HTERT RPE-1 (cell line): ENCODE data around the gene OR2G6.
"Not testable (repeated sequence)": the region's sequence is repeated elsewhere in the genome, so short reads cannot be mapped to it uniquely, and the experiment has no call there.

Experiments
- in situ Hi-C: fragments of 300-500 bp; cut with MboI; formaldehyde crosslinking; loops from 4 replicates; pipeline ENCODE4 v1.14.3; 2020; ENCODE audit warnings: low sequenced_read_pairs

Gene OR2G6

DNA sequence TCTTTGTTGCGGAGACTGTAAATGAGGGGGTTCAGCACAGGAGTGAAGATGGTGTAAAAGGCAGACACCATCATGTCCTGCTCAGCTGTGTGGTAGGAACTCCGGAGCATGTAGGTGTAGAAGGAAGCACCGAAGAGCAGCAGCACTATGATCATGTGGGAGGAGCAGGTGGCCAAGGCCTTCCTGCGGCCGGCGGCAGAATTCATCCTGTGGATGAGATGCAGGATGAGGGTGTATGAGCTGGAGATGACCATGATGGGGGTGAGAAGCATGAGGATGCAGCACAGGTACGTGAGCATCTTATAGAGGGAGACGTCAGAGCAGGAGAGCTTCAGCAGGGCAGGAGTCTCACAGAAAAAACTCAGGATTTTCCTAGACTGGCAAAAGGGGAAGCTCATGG lies 66.0 kb downstream of the OR2G6 start:
- in situ Hi-C loops, result not testable (repeated sequence)

DNA sequence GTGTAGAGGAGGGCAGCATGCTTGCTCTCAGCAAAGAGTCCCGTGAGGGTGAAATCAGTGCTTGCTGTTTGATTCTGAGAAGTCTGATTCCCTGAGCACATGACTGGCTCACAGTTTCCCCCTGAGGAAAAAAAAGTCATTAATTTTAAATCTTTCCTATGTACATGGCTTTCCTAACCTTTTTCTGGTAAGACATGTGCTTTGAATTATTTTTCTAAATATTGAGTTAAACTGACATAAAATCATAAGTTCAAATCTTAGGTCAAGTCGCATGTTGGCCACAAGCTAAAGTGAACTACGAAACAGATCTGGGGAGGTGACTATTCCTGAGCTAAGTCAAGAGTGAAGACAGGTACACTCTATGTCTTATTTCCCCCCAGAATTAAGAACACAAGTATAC lies 66.8 kb downstream of the OR2G6 start, which contains the start of gene OR2T34:
Gene OR2T34 (minus strand): TSS at position 101 of the 400 bp plus-strand sequence. CDS start 0 bp downstream, at position 101.
- in situ Hi-C loops, result not testable (repeated sequence)

DNA sequence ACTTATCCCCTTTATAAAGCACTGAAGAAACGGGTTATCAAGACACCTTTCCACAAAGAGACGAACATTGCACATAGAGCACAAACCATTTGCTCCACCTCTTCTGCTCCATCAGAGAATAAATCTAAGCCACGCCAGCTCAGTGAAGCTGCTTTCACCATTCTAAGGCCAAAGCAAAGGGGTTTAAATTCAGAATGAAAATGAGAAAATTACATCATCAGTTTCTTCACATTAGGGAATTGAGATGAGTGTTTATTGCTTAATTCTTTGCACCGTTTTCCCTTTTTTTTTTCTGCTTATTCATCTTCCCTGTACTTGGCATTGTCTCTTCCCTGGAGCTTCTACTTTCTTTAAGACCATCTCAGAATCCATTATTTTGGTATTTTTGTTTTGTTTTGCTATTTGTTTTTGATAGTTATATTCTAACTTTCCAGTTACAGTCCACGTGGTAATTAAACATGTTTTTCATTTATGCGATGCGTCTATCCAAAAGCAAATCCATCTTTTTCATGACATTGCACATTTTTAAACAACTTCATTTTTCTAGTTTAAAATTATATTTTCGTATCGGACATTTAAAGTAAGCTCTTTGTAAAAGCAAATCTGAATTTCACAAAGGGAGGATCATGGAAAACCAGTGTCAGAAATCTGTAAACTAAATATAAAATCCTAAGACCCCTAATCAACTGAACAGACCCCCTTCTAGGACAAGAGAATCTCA lies 68.5 kb downstream of the OR2G6 start:
- in situ Hi-C loops, result no loop called here
